Spleen (tissue), 11 donors: ENCODE results near the gene ADCY1. TPM values are rescaled to one million over a fixed set of nuclear protein-coding genes. Genes with fewer than 3 reads are reported as not detected.

Experiments used
- DNase-seq: peaks from one replicate; pipeline ENCODE4 v3.0.0-alpha.2; 2020
- H3K27ac ChIP-seq, 8 donors: fragments of 200-600 bp; sonication (generic) in 7 of 8; 1 replicate in 4 of 8; 2 replicates in 4 of 8; pipeline versions ENCODE4 v1.5.0 to v1.8.0; 2016 to 2021; ENCODE audit warnings: inconsistent platforms in 4 of 8, mild to moderate bottlenecking in 4 of 8, moderate library complexity in 1 of 8
- H3K27me3 ChIP-seq, 7 donors: fragments of 200-600 bp; sonication (generic) in 6 of 7; replicated peaks in 1 of 7; 1 replicate in 4 of 7; 2 replicates in 3 of 7; pipeline versions ENCODE4 v1.5.0 to v1.8.0; 2016 to 2021; ENCODE audit warnings: inconsistent platforms in 3 of 7, mild to moderate bottlenecking in 1 of 7
- H3K36me3 ChIP-seq, 6 donors: fragments of 200-600 bp; sonication (generic) in 5 of 6; 1 replicate in 4 of 6; 2 replicates in 2 of 6; pipeline versions ENCODE4 v1.5.0 to v1.8.0; 2016 to 2021; ENCODE audit warnings: inconsistent platforms in 2 of 6
- H3K4me1 ChIP-seq, 6 donors: fragments of 200-600 bp; sonication (generic) in 5 of 6; 1 replicate in 3 of 6; 2 replicates in 3 of 6; pipeline versions ENCODE4 v1.5.0 to v1.8.0; 2016 to 2021; ENCODE audit warnings: inconsistent platforms in 3 of 6
- H3K4me3 ChIP-seq, 8 donors: fragments of 200-600 bp; sonication (generic) in 7 of 8; 1 replicate in 4 of 8; 2 replicates in 4 of 8; pipeline versions ENCODE4 v1.5.0 to v1.8.0; 2016 to 2021; ENCODE audit warnings: inconsistent platforms in 4 of 8, mild to moderate bottlenecking in 4 of 8, moderate library complexity in 2 of 8
- H3K9me3 ChIP-seq, 8 donors: fragments of 200-600 bp; sonication (generic) in 7 of 8; 1 replicate in 4 of 8; 2 replicates in 4 of 8; pipeline versions ENCODE4 v1.5.0 to v1.8.0; 2016 to 2021; ENCODE audit warnings: inconsistent platforms in 4 of 8
- CTCF ChIP-seq, 11 experiments: fragments of 200-600 bp in 7 of 11; fragments of 450-650 bp in 4 of 11; sonication (generic) in 4 of 11; IDR thresholded peaks in 8 of 11; conservative IDR thresholded peaks in 3 of 11; 1 replicate in 7 of 11; 2 replicates in 4 of 11; pipeline versions ENCODE4 v1.4.0 to v1.8.0; 2016 to 2021; ENCODE audit warnings: antibody characterized with exemption in 11 of 11, inconsistent platforms in 4 of 11, mild to moderate bottlenecking in 1 of 11
- POLR2A ChIP-seq, 3 donors: fragments of 450-650 bp; IDR thresholded peaks; one replicate each; pipeline ENCODE4 v1.5.1; 2017; ENCODE audit warnings: antibody characterized with exemption in 3 of 3, mild to moderate bottlenecking in 1 of 3
- POLR2AphosphoS5 ChIP-seq, 3 donors: sonication (generic); formaldehyde crosslinking; IDR thresholded peaks; one replicate each; pipeline ENCODE4 v1.5.1; 2017; ENCODE audit warnings: antibody characterized with exemption in 3 of 3
- WGBS, 5 donors: extraction: QIAGEN DNeasy Blood & Tissue Kit in 3 of 5; methylation state at CpG; one replicate each; pipeline versions ENCODE4 v1.1.5 to v1.1.7; 2013 to 2018; 5-methylcytosine and 5-hydroxymethylcytosine counted together
- intact Hi-C: fragments of 100-400 bp; cut with DNase I; formaldehyde crosslinking; loops from one replicate; pipeline ENCODE4 v1.15.0; 2023; ENCODE audit warnings: low total_unique reads
- polyA plus RNA-seq, 3 donors: library from polyadenylated mRNA; stranded (reverse); fragments of 200-250 nt; gene quantifications; one replicate each; pipeline ENCODE4 v1.2.1, GENCODE V29; 2013
- total RNA-seq, 7 donors: library from RNA; depleted of rRNA in 3 of 7; stranded (reverse); fragments of >200 nt in 3 of 7; fragmentation: NEBNext Ultra II Directional in 4 of 7; extraction: Animal tissue kit (Norgen Biotek cat#: 25700) in 4 of 7; gene quantifications; one replicate each; pipeline versions ENCODE4 v1.1.0 to v1.2.1, GENCODE V29; 2016 to 2021
- donor health status: healthy with polysubstance abuse.
- donor health status: DM: no; HTN: no; CAD: no; lungs with moderate emphysema.
- donor health status: DM: no; HTN: no; CAD: no.
- donor health status: Bipolar disorder and iron deficiency.
- donor health status: healthy.
- donor health status: DM: no; HTN: no; CAD: no.
- donor health status: DM: yes; HTN: yes; CAD: no.

Gene ADCY1
- total and polyA plus RNA-seq, 10 donors, result 0.05 to 6.6 (median 1.8) TPM

- no peaks in the 10 kb centered on the region for H3K9me3 ChIP-seq
- no peak for TF ChIP-seq POLR2A (IDR thresholded peaks at IDR 0.05)
- TF ChIP-seq POLR2AphosphoS5 (IDR thresholded peaks at IDR 0.05), result no peak
- no peak for TF ChIP-seq CTCF (IDR thresholded peaks at IDR 0.05 in 8 of 11, conservative IDR thresholded peaks at IDR 0.05 in 3 of 11)
- H3K27ac ChIP-seq, result no peak overlapping the region
- 91 to 95% (median 93%) methylated on average over 6 to 11 of the region's 11 CpGs for WGBS, 5 donors
- no peak overlapping the region for H3K4me3 ChIP-seq
- peaks cover 0 to 15% (median 0%) of the 10 kb centered on the region in 6 donors for H3K4me1 ChIP-seq
- H3K27me3 ChIP-seq, result no peaks in the 10 kb centered on the region
- intact Hi-C loops, result no loop called here
- no peak for DNase-seq
- H3K36me3 ChIP-seq, result no peaks in the 10 kb centered on the region
Observed at GRCh38 chr7:45649560-45650346, 75.6 kb downstream of the ADCY1 start.

- no peak overlapping the region for H3K4me3 ChIP-seq
- intact Hi-C loops, result no loop called here
- no peak overlapping the region for H3K27ac ChIP-seq
- H3K4me1 ChIP-seq, result peaks cover 0 to 15% (median 0%) of the 10 kb centered on the region in 6 donors
- DNase-seq, result no peak
- no peak for TF ChIP-seq POLR2AphosphoS5 (IDR thresholded peaks at IDR 0.05)
- no peak for TF ChIP-seq POLR2A (IDR thresholded peaks at IDR 0.05)
- TF ChIP-seq CTCF (IDR thresholded peaks at IDR 0.05 in 8 of 11, conservative IDR thresholded peaks at IDR 0.05 in 3 of 11), result no peak
- H3K27me3 ChIP-seq, result no peaks in the 10 kb centered on the region
- H3K9me3 ChIP-seq, result no peaks in the 10 kb centered on the region
- WGBS, 5 donors, result 41 to 52% (median 45%) methylated on average over 11 to 13 of the region's 13 CpGs
- no peaks in the 10 kb centered on the region for H3K36me3 ChIP-seq
Observed at GRCh38 chr7:45650404-45651394, 76.5 kb downstream of the ADCY1 start.

GRCh38 chr7:45651540-45651939, 77.4 kb downstream of the ADCY1 start:
- H3K9me3 ChIP-seq, result no peaks in the 10 kb centered on the region
- H3K36me3 ChIP-seq, result no peaks in the 10 kb centered on the region
- TF ChIP-seq CTCF (IDR thresholded peaks at IDR 0.05 in 8 of 11, conservative IDR thresholded peaks at IDR 0.05 in 3 of 11) (no peak), POLR2AphosphoS5 (IDR thresholded peaks at IDR 0.05) (no peak), POLR2A (IDR thresholded peaks at IDR 0.05) (no peak)
- H3K4me3 ChIP-seq, result no peak overlapping the region
- no peaks in the 10 kb centered on the region for H3K27me3 ChIP-seq
- intact Hi-C loops, result no loop called here
- no peak overlapping the region for H3K27ac ChIP-seq
- 77 to 81% (median 80%) methylated on average over 6 of the region's 6 CpGs for WGBS, 5 donors
- peaks cover 0 to 8% (median 0%) of the 10 kb centered on the region in 6 donors for H3K4me1 ChIP-seq
- no peak for DNase-seq
